ENCODE measurements around the gene CLEC1B. TPM values are rescaled to one million over a fixed set of nuclear protein-coding genes. Genes with fewer than 3 reads are reported as not detected.
"Not testable (repeated sequence)": the region's sequence is repeated elsewhere in the genome, so short reads cannot be mapped to it uniquely, and the experiment has no call there.

Gene CLEC1B
- total RNA-seq, 2 experiments from 2014 or later = not detected

DNA sequence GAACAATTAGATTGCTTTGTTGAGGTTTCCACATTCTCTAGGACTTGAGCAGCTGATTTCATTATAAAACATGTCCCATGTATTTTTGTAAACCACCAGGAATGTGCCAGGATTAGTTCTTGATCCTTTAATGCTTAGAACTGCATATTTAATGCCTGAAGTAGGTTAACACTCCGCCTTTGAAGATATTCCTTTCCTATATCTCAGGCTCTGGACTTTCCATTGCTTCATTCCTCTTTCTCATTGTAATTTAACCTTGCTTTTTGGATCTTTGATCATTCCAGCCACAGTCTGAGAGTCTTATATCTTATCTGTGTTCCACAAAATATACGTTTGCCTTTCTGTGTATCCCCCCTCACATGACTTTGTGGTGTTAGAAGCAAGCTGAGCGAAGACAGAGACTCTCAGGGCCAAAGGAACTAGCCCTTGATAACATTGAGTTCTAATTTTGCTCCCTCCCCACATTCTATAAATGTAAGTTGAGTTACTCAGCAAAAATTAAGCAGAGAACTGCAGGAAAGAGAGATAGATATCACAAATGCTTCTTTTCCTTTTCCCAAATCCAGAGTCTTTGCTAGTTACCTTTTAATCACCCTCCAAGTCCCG lies 2.4 kb upstream of the CLEC1B start:
- ChIA-PET POLR2A (no interaction called here), CTCF (interaction anchor here (0.6 to 1.3 kb wide), 3 partner anchors 10 to 69 kb away, joined by 3 to 5 read pairs (median 4); partner anchors contain the start of gene CLEC2A)
- ATAC-seq (no peak), DNase-seq (no peak)
- TF ChIP-seq, protein P1, sequence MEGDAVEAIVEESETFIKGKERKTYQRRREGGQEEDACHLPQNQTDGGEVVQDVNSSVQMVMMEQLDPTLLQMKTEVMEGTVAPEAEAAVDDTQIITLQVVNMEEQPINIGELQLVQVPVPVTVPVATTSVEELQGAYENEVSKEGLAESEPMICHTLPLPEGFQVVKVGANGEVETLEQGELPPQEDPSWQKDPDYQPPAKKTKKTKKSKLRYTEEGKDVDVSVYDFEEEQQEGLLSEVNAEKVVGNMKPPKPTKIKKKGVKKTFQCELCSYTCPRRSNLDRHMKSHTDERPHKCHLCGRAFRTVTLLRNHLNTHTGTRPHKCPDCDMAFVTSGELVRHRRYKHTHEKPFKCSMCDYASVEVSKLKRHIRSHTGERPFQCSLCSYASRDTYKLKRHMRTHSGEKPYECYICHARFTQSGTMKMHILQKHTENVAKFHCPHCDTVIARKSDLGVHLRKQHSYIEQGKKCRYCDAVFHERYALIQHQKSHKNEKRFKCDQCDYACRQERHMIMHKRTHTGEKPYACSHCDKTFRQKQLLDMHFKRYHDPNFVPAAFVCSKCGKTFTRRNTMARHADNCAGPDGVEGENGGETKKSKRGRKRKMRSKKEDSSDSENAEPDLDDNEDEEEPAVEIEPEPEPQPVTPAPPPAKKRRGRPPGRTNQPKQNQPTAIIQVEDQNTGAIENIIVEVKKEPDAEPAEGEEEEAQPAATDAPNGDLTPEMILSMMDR (IDR thresholded peaks at IDR 0.05) = no peak
- Mint-ChIP-seq H3K4me3 (no peak overlapping the region), H3K9me3 (no peaks in the 10 kb centered on the region), H3K4me1 (ENCODE audit: low read depth) (no peaks in the 10 kb centered on the region), H3K36me3 (ENCODE audit: low read depth) (no peaks in the 10 kb centered on the region), H3K27me3 (no peaks in the 10 kb centered on the region), H3K27ac (no peak overlapping the region)
- intact Hi-C loops (cut with micrococcal nuclease) = no loop called here

DNA sequence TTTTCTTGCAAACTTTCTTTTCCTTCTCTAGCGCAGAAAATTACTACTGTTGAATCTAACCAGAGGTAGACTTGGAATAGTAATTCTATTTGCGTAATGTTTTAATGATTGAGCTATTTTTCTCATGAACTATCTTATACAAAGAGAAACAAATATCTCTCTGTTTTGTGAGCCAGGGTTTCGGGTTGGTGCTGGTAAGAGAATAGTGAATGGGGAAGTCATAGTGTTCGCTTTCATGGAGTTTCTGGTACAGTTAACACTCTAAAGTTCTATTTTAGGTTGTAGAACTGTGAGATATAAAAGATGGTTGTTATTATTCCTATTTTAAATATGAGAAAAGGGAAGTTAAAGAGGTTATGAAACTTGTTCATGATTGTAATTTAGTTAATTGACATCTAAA lies 6.6 kb downstream of the CLEC1B start:
- Mint-ChIP-seq H3K4me3 (no peak overlapping the region), H3K9me3 (no peaks in the 10 kb centered on the region), H3K27me3 (peaks cover 13% of the 10 kb centered on the region), H3K4me1 (ENCODE audit: low read depth) (no peaks in the 10 kb centered on the region), H3K36me3 (ENCODE audit: low read depth) (no peaks in the 10 kb centered on the region), H3K27ac (no peak overlapping the region)
- ATAC-seq (no peak), DNase-seq (no peak)
- CTCF ChIA-PET = interaction anchor here (0.6 to 1.3 kb wide), 4 partner anchors 9 to 402 kb away, joined by 3 to 4 read pairs (median 3); no protein-coding TSS in a partner anchor
- POLR2A ChIA-PET = no interaction called here
- intact Hi-C loops (cut with micrococcal nuclease) = no loop called here
- TF ChIP-seq, protein P1 (IDR thresholded peaks at IDR 0.05) = no peak

DNA sequence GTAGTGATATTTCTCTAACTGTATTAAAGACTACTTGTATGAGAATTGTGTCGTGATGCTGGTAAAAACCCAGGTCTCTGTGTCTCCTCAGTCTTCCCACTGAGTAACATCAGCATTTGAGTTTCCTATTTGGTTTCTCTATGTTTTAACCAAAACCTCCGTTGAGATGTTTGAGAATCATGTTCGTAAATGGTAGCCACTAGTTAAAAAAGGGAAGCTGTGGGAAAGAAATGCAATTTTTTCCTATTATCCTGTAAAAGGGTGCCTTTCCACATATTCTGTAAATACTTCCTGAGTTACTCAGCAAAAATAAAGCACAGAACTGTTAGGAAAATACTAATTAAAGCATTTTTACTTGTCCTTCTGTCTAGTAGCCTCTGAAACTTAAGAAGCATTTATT lies 7.0 kb downstream of the CLEC1B start:
- Mint-ChIP-seq H3K36me3 (ENCODE audit: low read depth) (no peaks in the 10 kb centered on the region), H3K4me1 (ENCODE audit: low read depth) (no peaks in the 10 kb centered on the region), H3K27ac (no peak overlapping the region), H3K27me3 (peaks cover 13% of the 10 kb centered on the region), H3K4me3 (no peak overlapping the region), H3K9me3 (no peaks in the 10 kb centered on the region)
- intact Hi-C loops (cut with micrococcal nuclease) = no loop called here
- ATAC-seq = no peak
- ChIA-PET POLR2A (no interaction called here), CTCF (interaction anchor here (1.0 to 1.3 kb wide), 3 partner anchors 10 to 249 kb away, joined by 3 to 4 read pairs (median 3); no protein-coding TSS in a partner anchor)
- TF ChIP-seq, protein P1 (IDR thresholded peaks at IDR 0.05) = no peak
- no peak for DNase-seq

DNA sequence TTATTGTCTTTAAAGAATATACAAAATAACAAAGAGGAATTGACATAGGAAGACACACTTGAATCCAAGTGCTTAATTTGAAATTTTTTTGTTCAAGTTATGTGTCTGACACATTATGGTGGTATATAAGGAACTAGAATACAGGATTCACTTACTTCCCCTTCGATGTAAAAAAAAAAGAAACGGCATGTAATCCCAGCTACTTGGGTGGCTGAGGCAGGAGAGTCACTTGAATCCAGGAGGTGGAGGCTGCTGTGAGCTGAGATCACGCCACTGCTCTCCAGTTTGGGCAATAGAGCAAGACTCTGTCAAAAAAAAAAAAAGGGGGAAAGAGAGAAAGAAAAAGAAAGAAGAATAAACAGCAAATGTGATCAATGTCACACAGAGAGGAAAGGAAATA lies 18.8 kb downstream of the CLEC1B start:
- ChIA-PET POLR2A (no interaction called here), CTCF (interaction anchor here (1.9 kb wide), 1 partner anchor 160 kb away, joined by 6 read pairs; no protein-coding TSS in a partner anchor)
- Mint-ChIP-seq H3K4me3 (no peak overlapping the region), H3K9me3 (peaks cover 4% of the 10 kb centered on the region), H3K27me3 (peaks cover 3% of the 10 kb centered on the region), H3K4me1 (ENCODE audit: low read depth) (no peaks in the 10 kb centered on the region), H3K27ac (no peak overlapping the region), H3K36me3 (ENCODE audit: low read depth) (peaks cover 2% of the 10 kb centered on the region)
- intact Hi-C loops (cut with micrococcal nuclease) = no loop called here
- ATAC-seq (no peak), DNase-seq (no peak)
- TF ChIP-seq, protein P1 (IDR thresholded peaks at IDR 0.05) = no peak

DNA sequence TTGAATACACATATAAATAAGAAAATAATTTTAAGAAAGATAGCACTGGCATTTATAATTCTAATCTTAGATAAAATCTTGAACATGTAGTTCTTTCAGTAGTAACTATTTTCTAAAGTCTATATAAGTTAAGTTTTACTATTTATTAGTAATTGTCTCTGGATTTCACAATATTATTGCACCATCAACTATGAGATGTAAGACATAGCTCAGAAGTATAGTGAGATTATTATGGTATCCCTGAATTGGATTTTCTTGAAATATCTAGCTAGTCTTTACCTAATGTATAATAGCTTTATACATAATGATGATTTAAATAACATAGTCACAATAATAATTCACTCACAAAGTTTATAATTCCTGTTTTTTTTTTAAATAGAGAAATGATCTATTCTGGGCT lies 21.0 kb downstream of the CLEC1B start:
- Mint-ChIP-seq H3K27me3 (peaks cover 5% of the 10 kb centered on the region), H3K4me1 (ENCODE audit: low read depth) (no peaks in the 10 kb centered on the region), H3K9me3 (peaks cover 4% of the 10 kb centered on the region), H3K36me3 (ENCODE audit: low read depth) (peaks cover 3% of the 10 kb centered on the region), H3K27ac (no peak overlapping the region), H3K4me3 (no peak overlapping the region)
- intact Hi-C loops (cut with micrococcal nuclease) = no loop called here
- ATAC-seq (no peak), DNase-seq (no peak)
- CTCF ChIA-PET = interaction anchor here (0.9 to 1.3 kb wide), 2 partner anchors 31 to 37 kb away, joined by 3 to 4 read pairs; no protein-coding TSS in a partner anchor
- POLR2A ChIA-PET = interaction anchor here (0.8 kb wide), 1 partner anchor 38 kb away, joined by 3 read pairs; no protein-coding TSS in a partner anchor
- TF ChIP-seq, protein P1 (IDR thresholded peaks at IDR 0.05) = no peak

DNA sequence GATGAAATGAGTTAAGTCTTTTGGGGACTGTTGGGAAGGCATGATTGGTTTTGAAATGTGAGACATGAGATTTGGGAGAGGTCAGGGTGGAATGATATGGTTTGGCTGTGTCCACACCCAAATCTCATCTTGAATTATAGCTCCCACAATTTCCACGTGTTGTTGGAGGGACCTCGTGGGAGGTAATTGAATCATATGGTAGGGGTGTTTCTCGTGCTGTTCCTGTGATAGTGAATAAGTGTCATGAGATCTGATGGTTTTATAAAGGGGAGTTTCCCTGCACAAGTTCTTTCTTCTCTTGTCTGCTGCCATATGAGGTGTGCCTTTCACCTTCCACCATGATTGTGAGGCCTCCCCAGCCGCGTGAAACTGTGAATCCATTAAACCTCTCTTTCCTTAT lies 22.3 kb downstream of the CLEC1B start:
- H3K27me3 Mint-ChIP-seq; intact Hi-C loops (cut with micrococcal nuclease); H3K4me3 Mint-ChIP-seq; DNase-seq; H3K9me3 Mint-ChIP-seq; H3K27ac Mint-ChIP-seq; H3K36me3 Mint-ChIP-seq (ENCODE audit: low read depth); H3K4me1 Mint-ChIP-seq (ENCODE audit: low read depth); CTCF ChIA-PET; ATAC-seq; POLR2A ChIA-PET: not testable (repeated sequence)

Data from activated CD8-positive, alpha-beta T cell treated with anti-CD3 and anti-CD28 coated beads for 36 hours (primary cell).